ENCODE data around the gene CMTM6. TPM values are rescaled to one million over a fixed set of nuclear protein-coding genes. Genes with fewer than 3 reads are reported as not detected.

The CMTM6 gene
- total and polyA plus RNA-seq, 2 of the 8 experiments (the other 6 are each of a cell fraction or from before 2014, with no cell fraction given), result 24.0 to 51.5 TPM

DNA sequence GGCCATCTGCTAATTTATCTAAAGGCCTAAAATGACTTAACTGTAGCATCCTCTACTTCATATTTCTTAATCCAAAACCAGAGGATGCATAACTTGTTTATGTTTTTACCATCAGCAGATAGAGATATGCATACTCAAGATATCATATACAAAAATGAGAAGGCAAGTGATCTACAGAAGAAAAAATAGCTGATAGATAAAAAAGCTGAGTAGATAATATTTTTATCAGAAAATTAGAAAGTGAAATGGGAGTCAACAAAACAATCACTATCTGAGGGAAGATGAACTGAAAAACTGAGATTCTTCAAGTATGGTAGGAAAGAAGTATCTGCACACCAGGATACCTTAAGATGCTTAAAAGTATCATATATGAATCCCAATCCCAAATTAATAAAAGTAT, 42.7 kb upstream of the CMTM6 start (continued):
- TF ChIP-seq TAF7 (optimal IDR thresholded peaks at IDR 0.05; ENCODE audit: borderline replicate concordance, low read depth, low read length), result no peak
- no peak for TF ChIP-seq BCL11A (IDR thresholded peaks at IDR 0.05; ENCODE audit: low read depth in 2 of 2, low read length in 2 of 2)
- no peak for TF ChIP-seq RXRA (IDR thresholded peaks at IDR 0.05; ENCODE audit: insufficient read depth, low read depth, low read length)
- TF ChIP-seq CHD2 (IDR thresholded peaks at IDR 0.05; ENCODE audit: low read length), result no peak

Data from H1 (cell line).